H7 (cell line): Measurements from ENCODE around the gene GNA14. TPM values are rescaled to one million over a fixed set of nuclear protein-coding genes. Genes with fewer than 3 reads are reported as not detected.
"Not testable (repeated sequence)": the region's sequence is repeated elsewhere in the genome, so short reads cannot be mapped to it uniquely, and the experiment has no call there.

Source experiments
- DNase-seq: peaks from one replicate; pipeline ENCODE4 v3.0.0; 2012
- H3K27me3 ChIP-seq: 2 replicates; pipeline ENCODE4 v1.6.0; 2011; ENCODE audit warnings: mild to moderate bottlenecking, low read length; ENCODE audit not compliant: control insufficient read depth, insufficient read depth
- H3K36me3 ChIP-seq: replicated peaks from 2 replicates; pipeline ENCODE4 v1.5.1; 2011; ENCODE audit warnings: low read length; ENCODE audit not compliant: control insufficient read depth, insufficient read depth
- H3K4me3 ChIP-seq: 2 replicates; pipeline ENCODE4 v1.5.1; 2011; ENCODE audit warnings: low read depth, mild to moderate bottlenecking, control low read depth, low read length, moderate library complexity; ENCODE audit not compliant: insufficient read depth
- total RNA-seq: library from RNA; depleted of rRNA; stranded (reverse); fragments of >200 nt; shearing (Covaris generic); gene quantifications from 2 replicates; pipeline ENCODE4 v1.2.3, GENCODE V29; 2014

GNA14 gene
- total RNA-seq, 1 experiment from 2014 or later = 5.5 TPM

- not testable (repeated sequence) for H3K27me3 ChIP-seq, H3K36me3 ChIP-seq, H3K4me3 ChIP-seq, DNase-seq
Measured at GRCh38 chr9:77490279-77490678, 157.8 kb downstream of the GNA14 start.

- not testable (repeated sequence) for H3K27me3 ChIP-seq, H3K4me3 ChIP-seq, DNase-seq
Measured at GRCh38 chr9:77489405-77490163, 158.5 kb downstream of the GNA14 start.

GRCh38 chr9:77488439-77489126, 159.5 kb downstream of the GNA14 start:
- Histone ChIP-seq H3K27me3 (no peaks in the 10 kb centered on the region), H3K4me3 (no peak overlapping the region), H3K36me3 (no peaks in the 10 kb centered on the region; the same call in 1 of the 2 replicates)
- DNase-seq = peak; percentile 68

More at GRCh38 chr9:77489405-77490163, 158.5 kb downstream of the GNA14 start:
- H3K36me3 ChIP-seq = not testable (repeated sequence)

GRCh38 chr9:77486968-77487367, 161.2 kb downstream of the GNA14 start:
- H3K4me3 ChIP-seq = no peak overlapping the region
- no peaks in the 10 kb centered on the region for H3K27me3 ChIP-seq
- no peaks in the 10 kb centered on the region; the same call in 1 of the 2 replicates for H3K36me3 ChIP-seq
- no peak for DNase-seq

GRCh38 chr9:77486463-77486862, 161.7 kb downstream of the GNA14 start:
- Histone ChIP-seq H3K27me3 (no peaks in the 10 kb centered on the region), H3K4me3 (no peak overlapping the region), H3K36me3 (no peaks in the 10 kb centered on the region; the same call in 1 of the 2 replicates)
- no peak for DNase-seq

- Histone ChIP-seq H3K36me3 (no peaks in the 10 kb centered on the region; the same call in 1 of the 2 replicates), H3K27me3 (no peaks in the 10 kb centered on the region), H3K4me3 (no peak overlapping the region)
- peak; percentile 26 for DNase-seq
Measured at GRCh38 chr9:77475641-77476473, 172.3 kb downstream of the GNA14 start.

GRCh38 chr9:77474936-77475335, 173.2 kb downstream of the GNA14 start:
- no peak for DNase-seq
- no peak overlapping the region for H3K4me3 ChIP-seq
- H3K27me3 ChIP-seq = no peaks in the 10 kb centered on the region
- no peaks in the 10 kb centered on the region; the same call in 1 of the 2 replicates for H3K36me3 ChIP-seq

GRCh38 chr9:77472646-77473045, 175.5 kb downstream of the GNA14 start:
- Histone ChIP-seq H3K4me3 (no peak overlapping the region), H3K36me3 (no peaks in the 10 kb centered on the region; the same call in 1 of the 2 replicates), H3K27me3 (no peaks in the 10 kb centered on the region)
- no peak for DNase-seq

- no peak overlapping the region for H3K4me3 ChIP-seq
- H3K36me3 ChIP-seq = no peaks in the 10 kb centered on the region; the same call in 1 of the 2 replicates
- no peak for DNase-seq
- H3K27me3 ChIP-seq = no peaks in the 10 kb centered on the region
Measured at GRCh38 chr9:77471572-77471971, 176.6 kb downstream of the GNA14 start.

- Histone ChIP-seq H3K4me3 (no peak overlapping the region), H3K36me3 (no peaks in the 10 kb centered on the region), H3K27me3 (no peaks in the 10 kb centered on the region)
- DNase-seq = no peak
Measured at GRCh38 chr9:77469515-77470231, 178.4 kb downstream of the GNA14 start.

- H3K36me3 ChIP-seq = no peaks in the 10 kb centered on the region
- no peak for DNase-seq
- no peaks in the 10 kb centered on the region for H3K27me3 ChIP-seq
- no peak overlapping the region for H3K4me3 ChIP-seq
Measured at GRCh38 chr9:77464661-77465060, 183.5 kb downstream of the GNA14 start.

- H3K4me3 ChIP-seq = no peak overlapping the region
- H3K27me3 ChIP-seq = no peaks in the 10 kb centered on the region
- no peak for DNase-seq
- H3K36me3 ChIP-seq = no peaks in the 10 kb centered on the region
Measured at GRCh38 chr9:77463151-77463550, 185.0 kb downstream of the GNA14 start.

- no peaks in the 10 kb centered on the region for H3K27me3 ChIP-seq
- no peak overlapping the region for H3K4me3 ChIP-seq
- DNase-seq = peak; percentile 33
- no peaks in the 10 kb centered on the region for H3K36me3 ChIP-seq
Measured at GRCh38 chr9:77462066-77462465, 186.1 kb downstream of the GNA14 start.

GRCh38 chr9:77460938-77461337, 187.2 kb downstream of the GNA14 start:
- Histone ChIP-seq H3K36me3 (no peaks in the 10 kb centered on the region), H3K27me3 (no peaks in the 10 kb centered on the region), H3K4me3 (no peak overlapping the region)
- DNase-seq = peak; percentile 16
